Thoracic aorta endothelial cell (primary cell): Measurements from ENCODE around the gene ZNF142. TPM values are rescaled to one million over a fixed set of nuclear protein-coding genes. Genes with fewer than 3 reads are reported as not detected.

Source experiments
- small RNA-seq: library from RNA; depleted of rRNA; stranded (forward); fragments of <200 nt; gene quantifications from one replicate; pipeline ENCODE3, GENCODE V24; 2012
- total RNA-seq: library from RNA; depleted of rRNA; stranded (reverse); fragments of >200 nt; gene quantifications from 2 replicates; pipeline ENCODE4 v1.2.3, GENCODE V29; 2012

Gene ZNF142, protein sequence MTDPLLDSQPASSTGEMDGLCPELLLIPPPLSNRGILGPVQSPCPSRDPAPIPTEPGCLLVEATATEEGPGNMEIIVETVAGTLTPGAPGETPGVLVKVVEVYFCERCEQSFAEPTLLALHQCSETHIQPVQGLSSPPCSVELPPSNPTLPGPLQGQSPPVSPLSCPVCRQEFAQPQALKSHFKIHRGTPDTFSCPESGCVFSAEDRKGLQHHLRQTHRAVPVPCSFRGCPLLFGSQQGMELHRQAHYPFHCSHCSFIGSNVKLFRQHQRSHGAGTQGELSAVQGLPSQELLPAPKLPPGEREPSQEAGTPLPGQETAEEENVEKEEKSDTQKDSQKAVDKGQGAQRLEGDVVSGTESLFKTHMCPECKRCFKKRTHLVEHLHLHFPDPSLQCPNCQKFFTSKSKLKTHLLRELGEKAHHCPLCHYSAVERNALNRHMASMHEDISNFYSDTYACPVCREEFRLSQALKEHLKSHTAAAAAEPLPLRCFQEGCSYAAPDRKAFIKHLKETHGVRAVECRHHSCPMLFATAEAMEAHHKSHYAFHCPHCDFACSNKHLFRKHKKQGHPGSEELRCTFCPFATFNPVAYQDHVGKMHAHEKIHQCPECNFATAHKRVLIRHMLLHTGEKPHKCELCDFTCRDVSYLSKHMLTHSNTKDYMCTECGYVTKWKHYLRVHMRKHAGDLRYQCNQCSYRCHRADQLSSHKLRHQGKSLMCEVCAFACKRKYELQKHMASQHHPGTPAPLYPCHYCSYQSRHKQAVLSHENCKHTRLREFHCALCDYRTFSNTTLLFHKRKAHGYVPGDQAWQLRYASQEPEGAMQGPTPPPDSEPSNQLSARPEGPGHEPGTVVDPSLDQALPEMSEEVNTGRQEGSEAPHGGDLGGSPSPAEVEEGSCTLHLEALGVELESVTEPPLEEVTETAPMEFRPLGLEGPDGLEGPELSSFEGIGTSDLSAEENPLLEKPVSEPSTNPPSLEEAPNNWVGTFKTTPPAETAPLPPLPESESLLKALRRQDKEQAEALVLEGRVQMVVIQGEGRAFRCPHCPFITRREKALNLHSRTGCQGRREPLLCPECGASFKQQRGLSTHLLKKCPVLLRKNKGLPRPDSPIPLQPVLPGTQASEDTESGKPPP (N-terminal part only)
- 21.4 and 24.7 TPM in 2 replicates for total RNA-seq

DNA sequence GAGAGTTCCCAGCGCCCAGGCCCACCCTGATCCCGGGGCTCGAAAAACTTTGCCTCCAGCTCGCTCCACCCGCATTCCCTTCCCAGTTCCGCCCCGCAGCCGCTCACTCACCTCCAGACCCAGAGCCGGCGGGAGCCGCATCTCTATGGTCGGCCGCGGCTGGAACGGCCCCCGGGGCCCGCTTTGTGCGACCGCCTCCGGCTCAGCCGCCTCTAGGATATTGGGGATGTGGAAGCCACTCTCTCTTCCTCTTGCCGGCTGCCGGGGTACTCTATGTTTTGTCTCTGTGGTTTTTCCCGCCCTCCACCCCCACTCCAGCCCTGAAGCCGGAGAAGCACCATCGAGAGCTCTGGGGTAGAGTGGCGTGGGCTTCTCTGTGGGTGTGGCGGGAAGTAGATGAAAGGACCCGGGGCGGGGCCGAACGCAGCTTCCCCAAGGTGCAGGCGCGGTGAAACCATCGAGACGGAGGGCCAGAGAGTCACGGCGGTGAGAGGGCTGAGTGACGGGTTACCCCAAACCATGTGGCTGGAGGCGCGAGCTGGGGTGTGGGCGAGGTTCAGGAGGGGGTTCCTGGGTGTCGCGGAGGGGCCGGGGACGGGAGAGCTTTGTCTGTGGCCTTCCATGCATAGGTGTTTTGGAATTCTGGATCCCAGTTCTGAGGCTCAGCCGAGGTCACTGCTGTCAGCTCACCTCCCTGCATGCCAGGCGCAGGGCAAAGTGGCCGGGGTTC lies at the start of gene ZNF142, which contains the start of gene BCS1L:
TSS of gene ZNF142 (minus strand) at position 366 of the 730 bp plus-strand sequence. CDS start 3,194 bp downstream, outside the sequence.
TSS of gene BCS1L (plus strand) at position 426 of the 730 bp plus-strand sequence. CDS start 1,305 bp downstream, outside the sequence.

DNA sequence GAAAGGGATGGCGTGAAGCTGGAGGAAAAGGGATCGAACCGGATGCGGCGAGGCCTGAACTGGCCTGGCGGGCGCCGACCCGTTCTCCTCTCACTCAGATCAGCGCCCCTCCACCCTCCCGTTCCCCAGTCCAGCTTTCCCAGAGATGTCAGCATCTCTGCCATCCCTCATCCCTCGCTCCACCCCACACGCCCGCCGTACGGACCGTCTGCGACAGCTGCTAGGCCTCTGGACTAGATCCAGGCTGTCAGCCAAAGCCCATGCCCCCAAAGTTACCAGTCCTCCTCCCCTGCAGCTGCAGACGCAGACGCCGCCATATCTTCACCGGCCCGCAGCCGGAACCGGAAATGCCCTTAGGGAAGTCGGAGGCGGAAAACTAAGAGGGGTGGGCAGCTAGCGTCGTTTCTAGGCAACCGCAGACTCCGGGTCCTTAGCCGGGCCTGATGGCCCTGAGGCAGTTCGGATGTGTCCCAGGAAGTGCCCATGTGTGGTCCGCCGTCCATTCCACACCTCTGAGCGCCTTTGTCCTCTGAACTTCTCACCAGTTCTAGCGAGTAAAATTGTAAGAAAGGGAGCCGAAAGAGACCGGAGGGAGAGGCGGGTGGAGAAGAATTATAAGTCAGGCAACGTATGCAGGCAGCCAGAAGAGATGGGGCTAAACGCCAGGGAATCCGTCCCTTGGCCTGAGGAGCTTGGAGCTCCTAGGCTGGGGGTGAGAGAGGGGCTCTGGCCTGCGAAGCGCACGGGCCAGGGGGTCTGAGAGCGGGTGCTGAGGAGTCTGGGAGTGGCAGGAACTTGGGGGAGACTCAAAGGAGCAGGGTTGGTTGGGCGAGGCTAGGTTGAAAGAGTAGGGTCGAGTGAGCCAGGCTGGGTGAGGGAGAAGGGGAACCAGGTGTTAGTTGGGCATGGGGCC lies 12.5 kb upstream of the ZNF142 start, which contains the start of the genes RNF25 and STK36:
TSS of gene RNF25 (minus strand) at position 349 of the 913 bp plus-strand sequence. CDS start at position 317, 32 bp downstream.
TSS of gene STK36 (plus strand) at position 433 of the 913 bp plus-strand sequence. CDS start 744 bp downstream, outside the sequence.

DNA sequence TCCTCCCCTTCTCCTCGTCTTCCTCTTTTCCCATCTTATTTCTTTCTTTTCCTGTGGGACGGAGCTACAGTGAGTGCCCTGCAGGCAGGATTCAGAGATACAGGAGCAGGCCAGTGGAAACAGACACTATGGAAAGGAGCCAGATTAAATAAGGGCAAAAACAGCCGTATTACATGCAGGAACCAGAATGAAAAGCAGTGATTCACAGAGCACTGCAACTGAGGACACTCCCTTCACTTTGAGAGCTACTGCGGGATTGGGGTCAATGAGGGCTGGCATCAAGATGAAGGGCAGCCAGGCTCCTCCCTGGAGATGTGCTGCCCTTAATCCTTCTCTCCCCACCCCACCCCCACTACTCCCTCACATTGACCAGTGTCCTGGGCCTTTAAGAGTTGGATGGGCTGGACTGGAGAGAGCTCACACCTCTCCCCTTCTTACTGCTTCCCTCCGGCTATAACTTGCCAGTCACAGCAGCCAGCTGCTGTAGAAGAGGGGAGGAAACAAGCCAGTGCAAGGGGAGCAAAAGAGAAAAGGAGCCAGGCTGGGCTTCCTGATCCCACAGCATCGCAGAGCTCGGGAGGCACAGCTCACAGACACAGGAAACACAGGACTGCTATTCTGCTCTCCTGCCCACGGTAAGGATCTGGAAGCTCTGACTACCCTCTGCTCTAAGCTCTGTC lies 51.8 kb downstream of the ZNF142 start, which contains the start of gene PLCD4:
TSS of gene PLCD4 (plus strand) at position 464 of the 680 bp plus-strand sequence. CDS start 7,841 bp downstream, outside the sequence.

Small RNA genes lying within 50 kb of the gene (small RNA-seq; reads per million reads assigned to genes)
- gene RNU6-136P, result not detected

Other genes starting within 250 kb of the ZNF142 start
- gene VIL1, start 240.5 kb downstream of the ZNF142 start, total RNA-seq, result not detected in 2 replicates
- 21.1 and 21.3 TPM in 2 replicates for gene USP37, start 91.3 kb downstream of the ZNF142 start, total RNA-seq
- gene CNOT9, start 90.8 kb downstream of the ZNF142 start, total RNA-seq, result 87.9 and 115 TPM in 2 replicates
- gene PLCD4, start 51.7 kb downstream of the ZNF142 start, total RNA-seq, result 0.79 and 2.3 TPM in 2 replicates
- 44.9 and 46.7 TPM in 2 replicates for gene BCS1L, start 60 bp upstream of the ZNF142 start, total RNA-seq
- 20.3 and 24.2 TPM in 2 replicates for gene RNF25, start 12.4 kb upstream of the ZNF142 start, total RNA-seq
- gene STK36, start 12.5 kb upstream of the ZNF142 start, total RNA-seq, result 23.5 and 24.8 TPM in 2 replicates
- gene TTLL4, start 51.2 kb upstream of the ZNF142 start, total RNA-seq, result 18.9 and 21.8 TPM in 2 replicates
- 4.1 and 6.4 TPM in 2 replicates for gene CYP27A1, start 122.5 kb upstream of the ZNF142 start, total RNA-seq
- gene PRKAG3, start 172.2 kb upstream of the ZNF142 start, total RNA-seq, result not detected in 2 replicates
- not detected in 2 replicates for gene WNT6, start 200.2 kb upstream of the ZNF142 start, total RNA-seq
- 0.07 TPM in 1 of 2 replicates, not detected in the other for gene WNT10A, start 221.2 kb upstream of the ZNF142 start, total RNA-seq